ENCODE measurements around the gene LANCL2. TPM values are rescaled to one million over a fixed set of nuclear protein-coding genes. Genes with fewer than 3 reads are reported as not detected.

LANCL2 gene
- total and polyA plus RNA-seq, 2 of the 4 experiments (the other 2 are of a cell fraction) = 11.7 to 17.9 TPM

DNA sequence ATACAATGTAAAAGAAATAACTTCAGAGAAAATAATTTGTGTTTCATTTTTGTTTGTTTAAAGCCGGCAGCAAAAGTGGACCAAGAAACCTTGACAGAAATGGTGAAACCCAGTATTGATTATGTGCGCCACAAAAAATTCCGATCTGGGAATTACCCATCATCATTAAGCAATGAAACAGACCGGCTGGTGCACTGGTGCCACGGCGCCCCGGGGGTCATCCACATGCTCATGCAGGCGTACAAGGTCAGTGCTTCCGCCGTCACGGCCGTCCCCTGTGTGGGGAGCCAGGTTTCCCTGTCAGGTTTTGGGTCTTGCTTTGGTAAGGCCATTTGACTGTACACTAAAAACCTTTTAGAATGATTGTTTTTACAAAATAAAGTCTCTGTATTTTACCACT lies 46.7 kb downstream of the LANCL2 start:
- Histone ChIP-seq H3K4me3 (ENCODE audit: insufficient read depth, low read depth, low read length) (no peak overlapping the region), H2AK5ac (ENCODE audit: low read depth, low read length) (no peak overlapping the region), H3K14ac (replicated peaks; ENCODE audit: low read depth, low read length) (no peak overlapping the region), H3K36me3 (ENCODE audit: control insufficient read depth, insufficient read depth, low read length) (0 out of 2 replicates have a peak, but pooled peaks cover 2% of the 10 kb centered on the region), H2BK5ac (ENCODE audit: low read depth, low read length, poor library complexity, severe bottlenecking) (no peak overlapping the region), H4K20me1 (ENCODE audit: insufficient read depth, low read length) (no peaks in the 10 kb centered on the region), H2AFZ (replicated peaks; ENCODE audit: low read length, poor library complexity) (no peak overlapping the region), H4K5ac (ENCODE audit: low read depth, low read length) (no peak overlapping the region), H3K9ac (ENCODE audit: low read depth, low read length) (no peak overlapping the region), H3K4me2 (ENCODE audit: low read depth, low read length) (no peak overlapping the region), H3K9me1 (ENCODE audit: insufficient read depth, low read length) (peaks cover 6% of the 10 kb centered on the region), H3K23ac (ENCODE audit: low read depth, low read length) (no peak overlapping the region), H2BK20ac (ENCODE audit: low read depth, low read length) (no peak overlapping the region), H3K79me1 (ENCODE audit: low read depth in 1 of 2, low read length in 2 of 2) (no peaks in the 10 kb centered on the region; a peak in 1 of 4 replicates), H2AK9ac (replicated peaks; ENCODE audit: low read depth, low read length, poor library complexity) (no peak overlapping the region), H2BK120ac (ENCODE audit: low read depth, low read length) (no peak overlapping the region), H3K27me3 (ENCODE audit: control insufficient read depth, insufficient read depth, low read length) (no peaks in the 10 kb centered on the region), H3K4me1 (ENCODE audit: control insufficient read depth, insufficient read depth, low read length) (no peaks in the 10 kb centered on the region), H4K8ac (ENCODE audit: low read depth in 2 of 2, low read length in 2 of 2) (no peak overlapping the region), H3K56ac (ENCODE audit: extremely low read depth, insufficient read depth, low read length) (no peak overlapping the region), H3K4ac (ENCODE audit: low read depth, low read length) (no peak overlapping the region), H4K91ac (ENCODE audit: insufficient read depth, low read depth, low read length) (no peak overlapping the region), H3K27ac (ENCODE audit: insufficient read depth, low read length) (no peak overlapping the region), H2BK15ac (ENCODE audit: low read depth, low read length) (no peak overlapping the region), H3K18ac (ENCODE audit: low read depth, low read length) (no peak overlapping the region), H3K9me3 (ENCODE audit: control insufficient read depth, insufficient read depth, low read length) (no peaks in the 10 kb centered on the region)
- WGBS, 2 experiments (ENCODE audit: extremely low coverage in 2 of 2, insufficient read length in 1 of 2) = no CpG with 5 or more reads among the region's 12 CpGs
- no peak for DNase-seq
- TF ChIP-seq, protein P1, sequence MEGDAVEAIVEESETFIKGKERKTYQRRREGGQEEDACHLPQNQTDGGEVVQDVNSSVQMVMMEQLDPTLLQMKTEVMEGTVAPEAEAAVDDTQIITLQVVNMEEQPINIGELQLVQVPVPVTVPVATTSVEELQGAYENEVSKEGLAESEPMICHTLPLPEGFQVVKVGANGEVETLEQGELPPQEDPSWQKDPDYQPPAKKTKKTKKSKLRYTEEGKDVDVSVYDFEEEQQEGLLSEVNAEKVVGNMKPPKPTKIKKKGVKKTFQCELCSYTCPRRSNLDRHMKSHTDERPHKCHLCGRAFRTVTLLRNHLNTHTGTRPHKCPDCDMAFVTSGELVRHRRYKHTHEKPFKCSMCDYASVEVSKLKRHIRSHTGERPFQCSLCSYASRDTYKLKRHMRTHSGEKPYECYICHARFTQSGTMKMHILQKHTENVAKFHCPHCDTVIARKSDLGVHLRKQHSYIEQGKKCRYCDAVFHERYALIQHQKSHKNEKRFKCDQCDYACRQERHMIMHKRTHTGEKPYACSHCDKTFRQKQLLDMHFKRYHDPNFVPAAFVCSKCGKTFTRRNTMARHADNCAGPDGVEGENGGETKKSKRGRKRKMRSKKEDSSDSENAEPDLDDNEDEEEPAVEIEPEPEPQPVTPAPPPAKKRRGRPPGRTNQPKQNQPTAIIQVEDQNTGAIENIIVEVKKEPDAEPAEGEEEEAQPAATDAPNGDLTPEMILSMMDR (conservative IDR thresholded peaks at IDR 0.05; ENCODE audit: low read depth, low read length) = no peak
- TF ChIP-seq MAZ (IDR thresholded peaks at IDR 0.05; ENCODE audit: borderline replicate concordance, low read depth, low read length) (no peak), RFX5 (IDR thresholded peaks at IDR 0.05; ENCODE audit: low read depth, low read length) (no peak), NFE2L2 (IDR thresholded peaks at IDR 0.05; ENCODE audit: low read depth, low read length) (no peak), RAD21 (IDR thresholded peaks at IDR 0.05; ENCODE audit: low read length) (no peak), CEBPB (IDR thresholded peaks at IDR 0.05; ENCODE audit: low read depth, low read length) (no peak), POLR2A (IDR thresholded peaks at IDR 0.05; ENCODE audit: low read depth, low read length) (no peak), MAFK (IDR thresholded peaks at IDR 0.05; ENCODE audit: low read depth, low read length) (no peak), SMC3 (IDR thresholded peaks at IDR 0.05; ENCODE audit: low read depth, low read length) (no peak), MXI1 (IDR thresholded peaks at IDR 0.05; ENCODE audit: borderline replicate concordance, low read depth, low read length) (no peak), BHLHE40 (IDR thresholded peaks at IDR 0.05; ENCODE audit: low read depth, low read length) (no peak), FOS (IDR thresholded peaks at IDR 0.05; ENCODE audit: low read depth, low read length) (no peak), RCOR1 (IDR thresholded peaks at IDR 0.05; ENCODE audit: insufficient replicate concordance, low read length) (no peak), CHD1 (IDR thresholded peaks at IDR 0.05; ENCODE audit: low read depth, low read length) (no peak)
- TF ChIP-seq, protein P2, sequence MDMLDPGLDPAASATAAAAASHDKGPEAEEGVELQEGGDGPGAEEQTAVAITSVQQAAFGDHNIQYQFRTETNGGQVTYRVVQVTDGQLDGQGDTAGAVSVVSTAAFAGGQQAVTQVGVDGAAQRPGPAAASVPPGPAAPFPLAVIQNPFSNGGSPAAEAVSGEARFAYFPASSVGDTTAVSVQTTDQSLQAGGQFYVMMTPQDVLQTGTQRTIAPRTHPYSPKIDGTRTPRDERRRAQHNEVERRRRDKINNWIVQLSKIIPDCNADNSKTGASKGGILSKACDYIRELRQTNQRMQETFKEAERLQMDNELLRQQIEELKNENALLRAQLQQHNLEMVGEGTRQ (IDR thresholded peaks at IDR 0.05; ENCODE audit: low read depth, low read length) = no peak
- TF ChIP-seq, protein P3, sequence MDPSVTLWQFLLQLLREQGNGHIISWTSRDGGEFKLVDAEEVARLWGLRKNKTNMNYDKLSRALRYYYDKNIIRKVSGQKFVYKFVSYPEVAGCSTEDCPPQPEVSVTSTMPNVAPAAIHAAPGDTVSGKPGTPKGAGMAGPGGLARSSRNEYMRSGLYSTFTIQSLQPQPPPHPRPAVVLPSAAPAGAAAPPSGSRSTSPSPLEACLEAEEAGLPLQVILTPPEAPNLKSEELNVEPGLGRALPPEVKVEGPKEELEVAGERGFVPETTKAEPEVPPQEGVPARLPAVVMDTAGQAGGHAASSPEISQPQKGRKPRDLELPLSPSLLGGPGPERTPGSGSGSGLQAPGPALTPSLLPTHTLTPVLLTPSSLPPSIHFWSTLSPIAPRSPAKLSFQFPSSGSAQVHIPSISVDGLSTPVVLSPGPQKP (IDR thresholded peaks at IDR 0.05; ENCODE audit: borderline replicate concordance, low read depth, low read length) = no peak
- CTCF ChIA-PET = no interaction called here
- intact Hi-C loops (cut with micrococcal nuclease) (loop anchor here (5.0 kb wide), 1 partner anchor 45 kb away; the partner anchor contains the start of gene LANCL2), in situ Hi-C loops (cut with MboI; ENCODE audit: low sequenced_read_pairs) (loop anchor here (5.0 to 10.0 kb wide), 2 partner anchors 135 to 647 kb away; no protein-coding TSS in a partner anchor), dilution Hi-C loops (cut with HindIII; ENCODE audit: low sequenced_read_pairs, unreplicated experiment) (no loop called here)
- no peak for ATAC-seq (ENCODE audit: low read depth)
- POLR2A ChIA-PET (ENCODE audit: unreplicated experiment) = no interaction called here
- BruUV-seq (replicated peaks) = no TSS peak

All from IMR-90 (cell line).